LNCaP clone FGC (cell line): ENCODE measurements around the gene ACO1.

Experiments
- DNase-seq: peaks from one replicate; pipeline ENCODE4 v3.0.0-alpha.2; 2011; ENCODE audit warnings: low read depth
- H3K4me3 ChIP-seq: 2 replicates; pipeline ENCODE4 v1.5.1; 2011; ENCODE audit warnings: mild to moderate bottlenecking, low read depth, low read length, control low read depth
- CTCF ChIP-seq: IDR thresholded peaks from 2 replicates; pipeline ENCODE4 v1.5.1; 2012; ENCODE audit warnings: mild to moderate bottlenecking; ENCODE audit not compliant: control insufficient read depth, insufficient read depth; ENCODE audit errors: extremely low read depth

The ACO1 gene

GRCh38 chr9:32380944-32381343 is 3.5 kb upstream of the ACO1 start:
- H3K4me3 ChIP-seq = no peak overlapping the region
- no peak for DNase-seq
- no peak for TF ChIP-seq CTCF

- no peak for DNase-seq
- no peak for TF ChIP-seq CTCF
- H3K4me3 ChIP-seq = no peak overlapping the region
These were observed 1.7 kb upstream of the ACO1 start for GRCh38 chr9:32382565-32383320.

- no peak for DNase-seq
These were observed 460 bp upstream of the ACO1 start for GRCh38 chr9:32384002-32384363.

GRCh38 chr9:32385152-32385884 is 875 bp downstream of the ACO1 start:
- no peak for TF ChIP-seq CTCF
- DNase-seq = no peak

More at GRCh38 chr9:32384002-32384363, 460 bp upstream of the ACO1 start:
- peak overlapping the region; percentile 73 for H3K4me3 ChIP-seq
- no peak for TF ChIP-seq CTCF

GRCh38 chr9:32385885-32386283 is 1.4 kb downstream of the ACO1 start:
- no peak for TF ChIP-seq CTCF
- no peak overlapping the region for H3K4me3 ChIP-seq

More at GRCh38 chr9:32385152-32385884, 875 bp downstream of the ACO1 start:
- peak overlapping the region; percentile 73 for H3K4me3 ChIP-seq

GRCh38 chr9:32387256-32387655 is 2.8 kb downstream of the ACO1 start:
- no peak for DNase-seq
- H3K4me3 ChIP-seq = no peak overlapping the region
- TF ChIP-seq CTCF = no peak

More at GRCh38 chr9:32385885-32386283, 1.4 kb downstream of the ACO1 start:
- DNase-seq = no peak
